NCI-H1105 (cell line): ENCODE results near the gene AVPR1B.
"Not testable (repeated sequence)": the region's sequence is repeated elsewhere in the genome, so short reads cannot be mapped to it uniquely, and the experiment has no call there.

ENCODE experiments used
- DNase-seq: peaks from one replicate; lab custom pipeline; 2025; lab: John Stamatoyannopoulos, UW

The AVPR1B gene

DNA sequence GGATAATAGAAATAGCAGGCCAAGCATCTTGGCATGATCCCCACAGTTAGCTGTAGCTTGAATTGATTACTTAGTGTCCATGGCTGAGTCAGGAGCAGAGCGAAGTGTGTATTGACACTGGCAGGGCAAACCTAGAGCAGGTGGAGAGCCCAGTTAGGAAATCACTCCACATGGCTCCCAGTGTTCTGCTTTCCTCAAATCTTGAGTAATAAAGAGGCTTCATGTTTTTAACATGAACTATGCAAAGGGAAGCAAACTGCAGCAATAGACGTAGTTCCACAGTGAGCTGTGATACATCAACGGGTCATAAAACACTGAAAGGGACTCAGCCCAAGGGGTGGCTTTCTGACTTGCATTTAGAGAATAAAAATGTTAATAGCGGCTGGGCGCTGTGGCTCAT is 35.3 kb downstream of the AVPR1B start:
- DNase-seq, result no peak

- no peak for DNase-seq
These were observed 37.0 kb downstream of the AVPR1B start for GRCh38 chr1:206080026-206080820.

DNA sequence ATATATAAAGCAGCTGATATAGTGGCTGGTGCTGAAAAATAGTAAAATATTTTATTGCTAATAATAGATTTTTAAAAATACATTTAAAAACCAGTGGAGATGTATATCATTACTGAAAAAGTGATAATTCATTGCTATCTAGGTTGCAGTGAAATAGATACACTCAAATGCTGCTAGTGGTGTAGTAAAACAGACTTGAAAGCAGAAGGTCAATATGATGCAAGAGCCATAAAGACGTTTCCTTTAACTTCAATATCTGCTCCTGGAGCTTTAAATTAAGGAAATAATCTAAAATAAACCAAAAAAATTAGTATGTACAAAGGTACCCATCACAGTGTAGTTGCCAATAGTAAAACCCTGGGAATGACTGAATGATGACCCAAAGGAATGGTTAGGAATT is 38.1 kb downstream of the AVPR1B start:
- no peak for DNase-seq

GRCh38 chr1:206075786-206076755 is 41.1 kb downstream of the AVPR1B start:
- no peak for DNase-seq

DNA sequence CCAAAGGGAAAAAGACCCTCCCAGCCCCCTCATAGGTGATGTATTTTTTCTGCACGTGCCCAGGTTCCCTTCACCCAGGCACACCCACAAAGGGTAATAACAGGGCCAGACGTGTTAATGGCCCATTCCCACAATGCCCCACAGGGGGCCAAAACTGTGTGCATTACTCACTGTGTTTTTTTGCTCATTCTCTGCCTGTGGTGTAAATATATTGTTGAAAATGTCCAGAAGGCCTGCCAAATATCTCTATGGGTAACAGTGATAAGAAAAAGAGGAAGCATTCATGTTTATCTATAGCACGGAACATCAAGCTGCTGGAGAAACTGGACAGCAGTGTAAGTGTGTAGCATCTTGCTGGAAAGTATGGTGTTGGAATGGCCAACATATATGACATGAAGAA is 42.3 kb downstream of the AVPR1B start:
- DNase-seq, result no peak

- no peak for DNase-seq
These were observed 46.4 kb downstream of the AVPR1B start for GRCh38 chr1:206070627-206071304.

DNA sequence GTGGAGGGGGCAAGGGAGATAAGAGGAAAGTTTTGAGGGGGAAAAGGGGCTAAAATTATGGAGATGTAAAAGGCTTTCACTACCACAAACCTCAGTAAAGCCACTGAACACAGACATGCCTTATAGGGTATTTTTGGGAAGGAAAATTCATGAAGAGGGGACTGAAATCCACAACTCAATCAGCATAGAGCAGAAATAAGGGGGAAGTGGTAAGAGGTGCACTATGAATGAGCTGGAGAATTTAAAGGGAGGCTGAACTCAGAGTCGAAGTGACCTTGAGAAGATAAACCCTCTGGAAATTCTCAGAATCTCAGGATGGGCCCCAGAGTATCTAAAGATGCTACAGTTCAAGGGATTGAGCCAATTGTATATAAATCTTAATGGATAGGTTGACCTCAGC is 48.9 kb downstream of the AVPR1B start:
- no peak for DNase-seq

- DNase-seq, result no peak
These were observed 49.5 kb downstream of the AVPR1B start for GRCh38 chr1:206067486-206068227.

DNA sequence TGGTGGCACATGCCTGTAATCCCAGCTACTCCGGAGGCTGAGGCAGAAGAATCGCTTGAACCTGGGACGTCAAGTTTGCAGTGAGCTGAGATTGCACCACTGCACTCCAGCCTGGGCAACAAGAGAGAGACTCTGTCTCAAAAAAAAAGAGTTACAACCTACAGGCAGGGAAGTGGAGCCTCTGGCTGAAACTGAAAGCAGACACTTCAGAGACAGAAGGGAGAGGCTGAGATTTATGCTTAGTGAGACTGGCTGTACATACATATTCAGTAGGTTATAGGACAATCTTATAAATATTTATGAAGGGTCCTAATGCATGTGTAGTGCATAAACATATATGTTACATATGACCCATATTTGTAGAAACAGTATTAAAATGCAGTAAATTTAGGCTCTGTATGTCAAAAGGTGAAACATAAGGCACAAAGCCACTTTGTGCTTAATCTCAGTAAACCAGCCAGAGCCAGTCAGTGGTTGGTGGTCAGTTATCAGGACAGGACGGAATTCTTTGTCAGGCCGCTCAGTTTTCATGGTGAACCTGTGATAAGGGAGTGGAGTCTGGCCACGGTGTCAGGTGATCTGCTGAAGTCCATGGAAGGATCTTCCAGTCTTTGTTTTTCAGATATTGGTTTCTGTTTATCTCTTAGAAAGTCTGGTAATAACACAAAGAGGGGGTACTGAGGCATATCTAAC is 50.6 kb downstream of the AVPR1B start:
- no peak for DNase-seq

DNA sequence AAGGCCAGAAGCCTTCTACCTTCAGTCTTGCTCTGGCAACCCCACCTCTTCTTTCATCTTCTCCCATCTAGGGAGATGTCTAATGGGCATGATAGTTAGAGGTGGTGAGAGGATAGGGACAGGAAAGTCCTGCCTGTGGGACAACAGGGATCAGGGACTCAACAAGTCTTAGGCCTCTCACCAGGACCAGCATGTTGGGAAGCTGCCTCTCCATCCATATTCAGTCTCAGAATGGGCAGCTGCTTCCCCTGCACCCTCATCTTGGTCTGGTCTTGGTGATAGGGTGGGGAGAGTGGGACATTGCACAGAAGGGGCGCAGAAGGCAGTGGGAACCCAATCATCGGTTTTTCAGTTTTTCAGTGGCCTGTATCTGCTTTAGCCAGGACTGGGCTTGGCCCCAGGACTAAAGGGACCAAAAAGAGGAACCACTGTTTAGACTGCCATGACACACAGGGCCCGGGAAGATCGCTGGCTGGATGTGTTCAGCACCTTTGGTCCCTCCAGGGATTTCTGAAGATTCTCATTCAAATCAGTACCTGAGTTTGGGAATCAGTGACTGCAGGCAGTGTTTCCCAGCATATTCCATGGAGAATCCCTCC is 51.5 kb downstream of the AVPR1B start:
- DNase-seq, result no peak

DNA sequence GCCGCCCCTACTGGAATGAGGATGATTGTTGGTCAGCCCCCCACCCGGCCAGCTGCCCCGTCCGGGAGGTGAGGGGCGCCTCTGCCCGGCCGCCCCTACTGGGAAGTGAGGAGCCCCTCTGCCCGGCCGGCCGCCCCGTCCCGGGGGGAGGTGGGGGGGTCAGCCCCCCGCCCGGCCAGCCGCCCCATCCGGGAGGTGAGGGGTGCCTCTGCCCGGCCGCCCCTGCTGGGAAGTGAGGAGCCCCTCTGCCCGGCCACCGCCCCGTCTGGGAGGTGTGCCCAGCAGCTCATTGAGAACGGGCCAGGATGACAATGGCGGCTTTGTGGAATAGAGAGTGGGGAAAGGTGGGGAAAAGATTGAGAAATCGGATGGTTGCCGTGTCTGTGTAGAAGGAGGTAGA is 52.7 kb downstream of the AVPR1B start:
- DNase-seq, result not testable (repeated sequence)

DNA sequence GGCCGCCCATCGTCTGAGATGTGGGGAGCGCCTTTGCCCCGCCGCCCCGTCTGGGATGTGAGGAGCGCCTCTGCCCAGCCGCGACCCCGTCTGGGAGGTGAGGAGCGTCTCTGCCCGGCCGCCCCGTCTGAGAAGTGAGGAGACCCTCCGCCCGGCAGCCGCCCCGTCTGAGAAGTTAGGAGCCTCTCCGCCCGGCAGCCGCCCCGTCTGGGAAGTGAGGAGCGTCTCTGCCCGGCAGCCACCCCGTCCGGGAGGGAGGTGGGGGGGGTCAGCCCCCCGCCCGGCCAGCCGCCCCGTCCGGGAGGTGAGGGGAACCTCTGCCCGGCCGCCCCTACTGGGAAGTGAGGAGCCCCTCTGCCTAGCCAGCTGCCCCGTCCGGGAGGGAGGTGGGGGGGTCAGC is 53.2 kb downstream of the AVPR1B start:
- not testable (repeated sequence) for DNase-seq

DNA sequence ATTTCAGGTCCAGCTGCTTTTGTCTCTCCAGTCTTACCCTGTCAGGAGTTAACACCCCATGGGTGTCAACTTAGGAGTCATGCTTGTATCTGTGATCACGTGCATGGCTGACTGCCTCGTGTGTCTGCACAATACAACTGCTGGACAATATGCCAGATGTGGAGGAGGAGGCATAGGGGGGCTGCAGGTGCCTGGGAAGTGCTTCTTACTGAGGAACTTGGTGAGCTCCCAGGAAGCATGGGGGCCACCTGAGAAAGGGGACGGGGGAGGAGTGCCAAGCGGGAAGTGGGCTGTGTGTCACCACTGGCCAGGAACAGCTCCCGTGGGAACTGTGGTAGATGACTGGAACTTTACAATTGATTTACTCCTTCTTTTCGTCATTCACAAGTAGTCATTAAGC is 54.7 kb downstream of the AVPR1B start:
- DNase-seq, result no peak

DNA sequence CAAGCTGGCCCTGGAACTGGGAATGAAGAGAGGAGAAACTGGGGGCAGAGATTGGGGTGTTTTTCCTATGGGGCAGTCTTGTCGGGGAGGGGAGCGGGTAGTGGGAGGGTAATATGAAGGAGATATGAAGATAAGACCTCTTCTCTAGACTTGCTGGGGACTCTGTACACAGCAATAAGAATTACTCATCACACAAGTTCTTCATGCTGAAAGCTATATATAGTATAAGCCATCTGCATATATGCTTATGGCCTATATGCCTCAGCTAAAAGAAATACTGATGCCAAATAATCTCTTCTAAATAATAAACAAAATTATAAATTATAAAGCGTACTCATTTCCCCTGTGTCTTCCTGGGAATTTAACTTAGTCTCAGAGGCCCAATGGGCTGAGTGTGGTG is 56.3 kb downstream of the AVPR1B start:
- DNase-seq, result no peak
